H7 (cell line): Measurements from ENCODE around the gene PRC1. TPM values are rescaled to one million over a fixed set of nuclear protein-coding genes. Genes with fewer than 3 reads are reported as not detected.

Experiments used
- DNase-seq: peaks from one replicate; pipeline ENCODE4 v3.0.0; 2012
- H3K27me3 ChIP-seq: 2 replicates; pipeline ENCODE4 v1.6.0; 2011; ENCODE audit warnings: mild to moderate bottlenecking, low read length; ENCODE audit not compliant: control insufficient read depth, insufficient read depth
- H3K36me3 ChIP-seq: replicated peaks from 2 replicates; pipeline ENCODE4 v1.5.1; 2011; ENCODE audit warnings: low read length; ENCODE audit not compliant: control insufficient read depth, insufficient read depth
- H3K4me3 ChIP-seq: 2 replicates; pipeline ENCODE4 v1.5.1; 2011; ENCODE audit warnings: low read depth, mild to moderate bottlenecking, control low read depth, low read length, moderate library complexity; ENCODE audit not compliant: insufficient read depth
- total RNA-seq: library from RNA; depleted of rRNA; stranded (reverse); fragments of >200 nt; shearing (Covaris generic); gene quantifications from 2 replicates; pipeline ENCODE4 v1.2.3, GENCODE V29; 2014; rRNA removed

PRC1 gene
- total RNA-seq: 143 and 195 TPM in 2 replicates

GRCh38 chr15:90994417-90995311 lies at the start of gene PRC1:
Gene PRC1 (minus strand): TSS chr15:90994535. CDS start chr15:90994417, 118 bp downstream.
- H3K27me3 ChIP-seq: no peaks in the 10 kb centered on the region
- H3K36me3 ChIP-seq: peaks cover 16% of the 10 kb centered on the region
- DNase-seq: peak; percentile 99
- peak within 1 kb of the TSS; percentile 99 for H3K4me3 ChIP-seq

GRCh38 chr15:91043202-91043874 lies 49.0 kb upstream of the PRC1 start:
- H3K27me3 ChIP-seq: no peaks in the 10 kb centered on the region; the same call in 1 of the 2 replicates
- no peaks in the 10 kb centered on the region for H3K36me3 ChIP-seq
- peak; percentile 35 for DNase-seq
- H3K4me3 ChIP-seq: no peak overlapping the region

- H3K27me3 ChIP-seq: no peaks in the 10 kb centered on the region; the same call in 1 of the 2 replicates
- H3K36me3 ChIP-seq: no peaks in the 10 kb centered on the region
- DNase-seq: no peak
Measured at GRCh38 chr15:91040856-91041255, 46.5 kb upstream of the PRC1 start.

DNA sequence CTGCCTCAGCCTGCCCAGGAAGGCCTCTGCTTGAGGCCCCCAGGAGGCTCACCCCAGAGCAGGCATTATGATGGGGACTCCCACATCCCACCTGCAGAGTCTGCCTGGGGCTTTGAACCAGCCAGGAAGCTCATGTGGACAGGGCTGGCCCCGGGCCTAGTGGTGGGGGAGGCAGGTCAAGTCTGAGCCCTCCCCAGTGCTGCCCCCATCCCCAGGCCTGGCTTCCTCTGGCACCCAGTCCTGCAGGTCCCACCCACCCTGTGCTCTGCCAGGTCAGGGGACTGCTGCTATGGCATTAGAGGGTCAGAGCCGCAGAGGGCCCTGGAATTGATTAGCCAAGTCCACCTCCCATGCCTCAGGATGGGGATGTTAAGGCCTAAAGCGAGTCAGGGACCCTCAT lies 45.7 kb upstream of the PRC1 start:
- no peak for DNase-seq
- Histone ChIP-seq H3K36me3 (no peaks in the 10 kb centered on the region), H3K4me3 (no peak overlapping the region), H3K27me3 (no peaks in the 10 kb centered on the region; the same call in 1 of the 2 replicates)

More at GRCh38 chr15:91040856-91041255, 46.5 kb upstream of the PRC1 start:
- H3K4me3 ChIP-seq: no peak overlapping the region

GRCh38 chr15:91032919-91033803 lies 38.8 kb upstream of the PRC1 start:
- Histone ChIP-seq H3K36me3 (no peaks in the 10 kb centered on the region), H3K4me3 (no peak overlapping the region)
- peak; percentile 85 for DNase-seq

GRCh38 chr15:91031796-91032195 lies 37.5 kb upstream of the PRC1 start:
- H3K27me3 ChIP-seq: no peaks in the 10 kb centered on the region
- DNase-seq: no peak
- H3K4me3 ChIP-seq: no peak overlapping the region
- H3K36me3 ChIP-seq: no peaks in the 10 kb centered on the region

More at GRCh38 chr15:91032919-91033803, 38.8 kb upstream of the PRC1 start:
- H3K27me3 ChIP-seq: no peaks in the 10 kb centered on the region

DNA sequence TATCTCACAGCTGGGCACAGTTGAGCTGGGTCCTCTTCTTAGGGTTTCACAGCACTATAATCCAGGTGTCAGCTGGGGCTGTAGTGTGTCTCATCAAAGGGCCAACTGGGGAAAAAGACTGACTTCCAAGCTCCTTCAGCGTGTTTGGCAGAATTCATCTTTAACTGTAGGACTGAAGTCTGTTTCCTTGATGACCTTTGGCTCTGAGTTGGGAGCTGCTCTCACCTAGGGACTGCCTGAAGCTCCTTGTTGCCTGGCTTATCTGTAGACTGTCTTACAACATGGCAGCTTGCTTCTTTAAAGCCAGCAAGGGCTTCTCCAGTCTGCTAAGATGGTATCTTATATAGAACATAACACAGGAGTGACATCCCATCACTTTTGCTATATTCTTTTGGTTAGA lies 33.3 kb upstream of the PRC1 start:
- no peak overlapping the region for H3K4me3 ChIP-seq
- no peaks in the 10 kb centered on the region for H3K36me3 ChIP-seq
- no peaks in the 10 kb centered on the region for H3K27me3 ChIP-seq
- DNase-seq: no peak

DNA sequence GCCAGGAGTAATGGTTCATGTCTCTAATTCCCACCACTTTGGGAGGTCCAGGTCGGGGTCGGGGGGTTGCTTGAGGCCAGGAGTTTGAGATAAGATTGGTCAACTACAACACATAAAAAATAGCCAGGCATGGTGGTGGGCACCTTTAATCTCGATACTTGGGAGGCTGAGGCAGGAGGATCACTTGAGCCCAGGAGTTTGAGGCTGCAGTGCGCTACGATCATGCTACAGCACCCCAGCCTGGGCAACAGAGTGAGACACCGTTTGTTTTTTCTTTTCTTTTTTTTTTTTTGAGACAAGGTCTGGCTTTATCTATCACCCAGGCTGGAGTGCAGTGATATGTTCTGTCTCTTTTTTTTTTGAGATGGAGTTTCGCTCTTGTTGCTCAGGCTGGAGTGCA lies 29.4 kb upstream of the PRC1 start:
- no peaks in the 10 kb centered on the region for H3K27me3 ChIP-seq
- no peak for DNase-seq
- H3K36me3 ChIP-seq: no peaks in the 10 kb centered on the region; the same call in 1 of the 2 replicates
- H3K4me3 ChIP-seq: no peak overlapping the region

DNA sequence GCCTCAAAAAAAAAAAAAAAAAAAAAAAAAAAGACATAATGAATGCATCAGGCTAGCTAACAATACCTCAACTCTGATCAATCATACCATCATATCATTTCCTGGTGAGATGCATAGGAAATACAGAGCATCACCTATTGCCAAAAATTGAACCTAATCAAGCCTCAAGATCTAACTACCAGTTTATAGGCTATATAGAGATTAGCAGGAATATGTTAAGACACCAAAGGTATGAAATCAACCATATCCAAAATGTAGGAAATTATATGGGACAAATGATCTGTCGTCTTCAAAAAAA lies 28.4 kb upstream of the PRC1 start:
- Histone ChIP-seq H3K4me3 (peak overlapping the region; percentile 91), H3K27me3 (no peaks in the 10 kb centered on the region), H3K36me3 (no peaks in the 10 kb centered on the region; the same call in 1 of the 2 replicates)
- DNase-seq: no peak

DNA sequence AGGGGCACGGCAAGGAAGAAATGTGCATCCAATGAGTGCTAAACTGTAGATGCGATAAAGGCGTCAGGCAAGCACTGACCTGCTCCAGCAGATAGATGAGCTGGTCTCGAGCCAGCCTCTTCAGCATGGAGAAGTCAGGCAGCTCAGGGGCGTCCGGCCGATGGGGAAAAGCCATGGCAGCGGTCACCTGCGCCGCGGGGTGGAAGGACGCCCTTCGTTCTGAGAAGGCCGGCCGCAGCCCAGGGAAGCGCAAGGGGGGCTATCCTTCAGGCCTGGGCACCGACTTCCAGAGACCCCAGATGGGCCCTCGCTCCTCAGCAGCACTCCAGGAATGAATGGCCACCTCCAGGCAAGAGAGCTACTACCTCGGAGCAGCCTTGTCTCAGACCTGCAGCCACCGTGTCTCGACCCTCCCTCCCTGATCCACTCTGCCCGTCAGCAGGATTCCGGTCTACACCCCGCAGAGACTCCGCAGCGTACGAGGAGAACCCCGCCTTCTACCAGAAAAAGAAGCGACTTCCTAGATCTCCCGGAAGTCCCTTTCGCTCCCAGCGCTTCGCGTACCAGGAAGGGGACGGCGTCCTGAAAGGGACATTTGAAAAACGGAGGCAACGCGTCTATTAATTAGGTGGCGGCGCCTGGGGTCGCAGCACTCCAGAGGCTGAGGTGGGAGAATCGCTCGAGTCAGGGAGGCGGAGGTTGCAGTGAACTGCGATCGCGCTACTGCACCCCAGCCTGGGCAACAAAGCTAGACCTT lies 27.9 kb upstream of the PRC1 start, which contains the start of gene VPS33B:
TSS of gene VPS33B (minus strand) at position 520 of the 757 bp plus-strand sequence. CDS start at position 175, 345 bp downstream.
- peak; percentile 87 for DNase-seq
- H3K36me3 ChIP-seq: no peaks in the 10 kb centered on the region; the same call in 1 of the 2 replicates
- H3K27me3 ChIP-seq: no peaks in the 10 kb centered on the region
- peak within 1 kb of the TSS; percentile 91 for H3K4me3 ChIP-seq

DNA sequence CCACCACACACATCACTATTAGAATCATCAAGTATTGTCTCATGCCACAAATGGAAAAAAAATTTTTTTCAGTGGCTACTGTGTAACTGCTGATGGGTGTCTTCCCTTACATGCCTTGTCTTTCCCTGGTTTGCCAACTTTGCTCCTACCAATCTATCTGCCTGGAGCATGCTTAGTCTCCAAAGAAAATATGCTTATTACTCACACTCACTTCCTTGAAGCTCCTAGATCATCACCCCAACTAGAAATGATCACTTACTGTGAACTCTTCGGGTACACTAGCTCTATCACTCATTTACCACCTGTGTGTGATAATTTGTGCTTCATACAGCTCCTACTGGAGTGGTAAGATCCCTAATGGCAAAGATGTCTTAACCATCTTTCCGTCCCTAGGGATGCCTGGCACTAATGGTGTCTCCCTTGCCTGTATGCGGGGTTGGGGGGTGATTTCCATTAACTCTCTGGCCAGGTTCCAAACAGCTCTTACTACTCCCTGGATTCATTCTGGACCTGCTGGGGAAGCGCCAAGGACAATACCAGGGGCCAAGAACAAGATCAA lies 27.3 kb upstream of the PRC1 start:
- no peaks in the 10 kb centered on the region for H3K27me3 ChIP-seq
- H3K4me3 ChIP-seq: peak overlapping the region; percentile 91
- no peak for DNase-seq
- peaks cover 2% of the 10 kb centered on the region; the same call in 1 of the 2 replicates for H3K36me3 ChIP-seq

GRCh38 chr15:91018158-91018557 lies 23.8 kb upstream of the PRC1 start:
- H3K27me3 ChIP-seq: no peaks in the 10 kb centered on the region
- DNase-seq: no peak
- H3K36me3 ChIP-seq: peaks cover 4% of the 10 kb centered on the region
- H3K4me3 ChIP-seq: no peak overlapping the region

DNA sequence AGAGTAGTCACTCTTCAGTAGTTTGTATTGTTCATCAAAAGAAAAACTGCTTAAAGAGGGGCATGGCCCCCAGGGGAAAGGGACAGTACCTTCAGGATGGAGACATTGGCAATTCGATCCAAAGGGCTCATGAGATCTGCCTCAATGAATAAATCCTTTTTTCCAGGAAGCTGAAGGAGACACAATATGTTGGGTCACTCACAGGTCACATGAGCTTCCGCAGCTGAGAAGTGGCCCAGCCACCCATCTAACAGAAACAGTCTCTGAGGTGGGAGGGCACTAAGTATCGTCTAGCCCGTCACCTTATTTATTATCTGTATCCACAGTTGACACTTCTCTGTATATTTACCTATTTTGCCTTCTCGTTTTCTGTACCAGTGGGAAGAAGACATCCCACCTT lies 23.4 kb upstream of the PRC1 start:
- Histone ChIP-seq H3K4me3 (no peak overlapping the region), H3K36me3 (peaks cover 4% of the 10 kb centered on the region), H3K27me3 (no peaks in the 10 kb centered on the region)
- no peak for DNase-seq
